Measurements from ENCODE around the gene NAGLU. TPM values are rescaled to one million over a fixed set of nuclear protein-coding genes. Genes with fewer than 3 reads are reported as not detected.

The NAGLU gene
- total and polyA plus RNA-seq, 2 experiments from 2014 or later, result 12.0 to 31.2 TPM

Small RNA genes lying within 50 kb of the gene (microRNA-seq; reads per million reads assigned to microRNA genes)
- gene MIR5010 (2.2 reads per million, percentile 2 among the genes with 10 or more reads in this experiment), gene MIR548AT (not detected)

Small RNA genes lying within 50 kb of the gene (small RNA-seq; reads per million reads assigned to genes)
- gene MIR548AT (ENCODE audit: low replicate concordance), result 0.10 reads per million

Other genes starting within 250 kb of the NAGLU start
- 14.6 and 18.1 TPM in 2 replicates for gene STAT5A, start 247.7 kb upstream of the NAGLU start, total RNA-seq (2014; rRNA removed; shearing (Covaris generic))
- 2.3 and 2.4 TPM in 2 replicates for gene STAT5A, start 247.7 kb upstream of the NAGLU start, polyA plus RNA-seq (2016; fragmentation: Nextera tagmentation; extraction: Ambion mirVana)
- 78.0 and 83.2 TPM in 2 replicates for gene STAT3, start 147.8 kb upstream of the NAGLU start, total RNA-seq (2014; rRNA removed; shearing (Covaris generic))
- gene STAT3, start 147.8 kb upstream of the NAGLU start, polyA plus RNA-seq (2016; fragmentation: Nextera tagmentation; extraction: Ambion mirVana), result 41.7 and 49.5 TPM in 2 replicates
- 33.3 and 35.7 TPM in 2 replicates for gene CAVIN1, start 113.0 kb upstream of the NAGLU start, total RNA-seq (2014; rRNA removed; shearing (Covaris generic))
- 18.1 and 20.0 TPM in 2 replicates for gene CAVIN1, start 113.0 kb upstream of the NAGLU start, polyA plus RNA-seq (2016; fragmentation: Nextera tagmentation; extraction: Ambion mirVana)
- 42.3 and 42.8 TPM in 2 replicates for gene ATP6V0A1, start 77.4 kb upstream of the NAGLU start, total RNA-seq (2014; rRNA removed; shearing (Covaris generic))
- 23.9 and 25.8 TPM in 2 replicates for gene ATP6V0A1, start 77.4 kb upstream of the NAGLU start, polyA plus RNA-seq (2016; fragmentation: Nextera tagmentation; extraction: Ambion mirVana)
- gene HSD17B1, start 16.7 kb downstream of the NAGLU start, total RNA-seq (2014; rRNA removed; shearing (Covaris generic)), result 0.97 and 1.7 TPM in 2 replicates
- gene HSD17B1, start 16.7 kb downstream of the NAGLU start, polyA plus RNA-seq (2016; fragmentation: Nextera tagmentation; extraction: Ambion mirVana), result 1.7 and 1.8 TPM in 2 replicates
- gene COASY, start 25.9 kb downstream of the NAGLU start, total RNA-seq (2014; rRNA removed; shearing (Covaris generic)), result 60.1 and 62.0 TPM in 2 replicates
- gene COASY, start 25.9 kb downstream of the NAGLU start, polyA plus RNA-seq (2016; fragmentation: Nextera tagmentation; extraction: Ambion mirVana), result 72.1 and 77.5 TPM in 2 replicates
- gene MLX, start 30.9 kb downstream of the NAGLU start, total RNA-seq (2014; rRNA removed; shearing (Covaris generic)), result 23.3 and 34.1 TPM in 2 replicates
- 28.8 and 33.2 TPM in 2 replicates for gene MLX, start 30.9 kb downstream of the NAGLU start, polyA plus RNA-seq (2016; fragmentation: Nextera tagmentation; extraction: Ambion mirVana)
- 14.7 and 18.5 TPM in 2 replicates for gene PSMC3IP, start 41.5 kb downstream of the NAGLU start, total RNA-seq (2014; rRNA removed; shearing (Covaris generic))
- 29.5 and 32.7 TPM in 2 replicates for gene PSMC3IP, start 41.5 kb downstream of the NAGLU start, polyA plus RNA-seq (2016; fragmentation: Nextera tagmentation; extraction: Ambion mirVana)
- 35.4 and 38.2 TPM in 2 replicates for gene RETREG3, start 73.1 kb downstream of the NAGLU start, total RNA-seq (2014; rRNA removed; shearing (Covaris generic))
- 8.0 and 10.5 TPM in 2 replicates for gene RETREG3, start 73.1 kb downstream of the NAGLU start, polyA plus RNA-seq (2016; fragmentation: Nextera tagmentation; extraction: Ambion mirVana)
- gene TUBG1, start 73.4 kb downstream of the NAGLU start, total RNA-seq (2014; rRNA removed; shearing (Covaris generic)), result 82.8 and 101 TPM in 2 replicates
- gene TUBG1, start 73.4 kb downstream of the NAGLU start, polyA plus RNA-seq (2016; fragmentation: Nextera tagmentation; extraction: Ambion mirVana), result 110 and 117 TPM in 2 replicates
- gene TUBG2, start 123.0 kb downstream of the NAGLU start, total RNA-seq (2014; rRNA removed; shearing (Covaris generic)), result 15.3 and 18.2 TPM in 2 replicates
- gene TUBG2, start 123.0 kb downstream of the NAGLU start, polyA plus RNA-seq (2016; fragmentation: Nextera tagmentation; extraction: Ambion mirVana), result 16.5 and 19.0 TPM in 2 replicates
- 24.2 and 24.8 TPM in 2 replicates for gene PLEKHH3, start 140.8 kb downstream of the NAGLU start, total RNA-seq (2014; rRNA removed; shearing (Covaris generic))
- gene PLEKHH3, start 140.8 kb downstream of the NAGLU start, polyA plus RNA-seq (2016; fragmentation: Nextera tagmentation; extraction: Ambion mirVana), result 10.9 and 13.8 TPM in 2 replicates
- gene CCR10, start 145.6 kb downstream of the NAGLU start, total RNA-seq (2014; rRNA removed; shearing (Covaris generic)), result 1.1 and 1.7 TPM in 2 replicates
- 2.7 and 3.0 TPM in 2 replicates for gene CCR10, start 145.6 kb downstream of the NAGLU start, polyA plus RNA-seq (2016; fragmentation: Nextera tagmentation; extraction: Ambion mirVana)
- gene CNTNAP1, start 146.3 kb downstream of the NAGLU start, total RNA-seq (2014; rRNA removed; shearing (Covaris generic)), result 2.9 and 5.0 TPM in 2 replicates
- gene CNTNAP1, start 146.3 kb downstream of the NAGLU start, polyA plus RNA-seq (2016; fragmentation: Nextera tagmentation; extraction: Ambion mirVana), result 0.75 and 1.3 TPM in 2 replicates
- gene EZH1, start 208.8 kb downstream of the NAGLU start, total RNA-seq (2014; rRNA removed; shearing (Covaris generic)), result 16.3 and 16.9 TPM in 2 replicates
- gene EZH1, start 208.8 kb downstream of the NAGLU start, polyA plus RNA-seq (2016; fragmentation: Nextera tagmentation; extraction: Ambion mirVana), result 17.5 and 18.0 TPM in 2 replicates
- gene RAMP2, start 225.0 kb downstream of the NAGLU start, total RNA-seq (2014; rRNA removed; shearing (Covaris generic)), result 2.6 and 8.8 TPM in 2 replicates
- gene RAMP2, start 225.0 kb downstream of the NAGLU start, polyA plus RNA-seq (2016; fragmentation: Nextera tagmentation; extraction: Ambion mirVana), result 28.3 and 29.5 TPM in 2 replicates
- 110 and 129 TPM in 2 replicates for gene VPS25, start 237.2 kb downstream of the NAGLU start, total RNA-seq (2014; rRNA removed; shearing (Covaris generic))
- 93.5 and 105 TPM in 2 replicates for gene VPS25, start 237.2 kb downstream of the NAGLU start, polyA plus RNA-seq (2016; fragmentation: Nextera tagmentation; extraction: Ambion mirVana)
- 0.10 and 0.54 TPM in 2 replicates for gene WNK4, start 244.4 kb downstream of the NAGLU start, total RNA-seq (2014; rRNA removed; shearing (Covaris generic))
- gene WNK4, start 244.4 kb downstream of the NAGLU start, polyA plus RNA-seq (2016; fragmentation: Nextera tagmentation; extraction: Ambion mirVana), result 0.65 and 0.83 TPM in 2 replicates